T-cell (primary cell): ENCODE data around the gene SNRPD3. TPM values are rescaled to one million over a fixed set of nuclear protein-coding genes. Genes with fewer than 3 reads are reported as not detected.
A peak's percentile ranks its signal among the peaks of the same experiment; 100 is the strongest.
"Not testable (repeated sequence)": the region's sequence is repeated elsewhere in the genome, so short reads cannot be mapped to it uniquely, and the experiment has no call there.

Source experiments
- ATAC-seq, 4 experiments: fragments of 200-7000 bp in 3 of 4; fragments of 150-1000 bp in 1 of 4; cut with Tn5 transposase; replicated peaks in 1 of 4; 1 replicate in 3 of 4; 2 replicates in 1 of 4; pipeline ENCODE4 v1.10.0; 2021; ENCODE audit warnings: moderate library complexity in 3 of 4, mild to moderate bottlenecking in 2 of 4, moderate number of reproducible peaks in 1 of 4
- CTCF ChIA-PET, 2 donors: fragments of 300-600 bp; sonication (Branson Sonifier 250); formaldehyde crosslinking; loops; one replicate each; lab custom pipeline; 2022; ENCODE audit warnings: antibody characterized with exemption in 2 of 2; lab: Charles Lee
- POLR2A ChIA-PET, 2 donors: fragments of 300-600 bp; sonication (Branson Sonifier 250); formaldehyde crosslinking; loops; one replicate each; lab custom pipeline; 2022; ENCODE audit warnings: antibody characterized with exemption in 2 of 2; lab: Charles Lee
- DNase-seq, 35 experiments: peaks; one replicate each; pipeline versions ENCODE4 v3.0.0 to v3.0.0-alpha.2; 2013 to 2023
- H3K27ac ChIP-seq: one replicate; pipeline ENCODE4 v1.5.1; 2013; ENCODE audit warnings: low read length
- H3K27me3 ChIP-seq, 2 experiments: replicated peaks in 1 of 2; 1 replicate in 1 of 2; 2 replicates in 1 of 2; pipeline versions ENCODE4 v1.6.1 to v1.7.0; 2013; ENCODE audit warnings: low read length in 1 of 2, mixed read lengths in 1 of 2; ENCODE audit not compliant: control insufficient read depth in 2 of 2, insufficient read depth in 2 of 2; ENCODE audit errors: extremely low read depth in 1 of 2
- H3K36me3 ChIP-seq, 2 donors: 1 replicate in 1 of 2; 2 replicates in 1 of 2; pipeline versions ENCODE4 v1.6.1 to v1.7.0; 2013; ENCODE audit warnings: low read length in 1 of 2; ENCODE audit not compliant: control insufficient read depth in 2 of 2, insufficient read depth in 1 of 2; ENCODE audit errors: extremely low read depth in 1 of 2
- H3K4me1 ChIP-seq, 2 experiments: 1 replicate in 1 of 2; 2 replicates in 1 of 2; pipeline versions ENCODE4 v1.6.1 to v1.7.0; 2013; ENCODE audit warnings: low read length in 2 of 2, mixed read lengths in 1 of 2; ENCODE audit not compliant: insufficient read depth in 2 of 2, control insufficient read depth in 1 of 2; ENCODE audit errors: extremely low read depth in 1 of 2
- H3K4me3 ChIP-seq, 2 donors: 1 replicate in 1 of 2; 2 replicates in 1 of 2; pipeline versions ENCODE4 v1.5.1 to v1.7.0; 2013; ENCODE audit warnings: mild to moderate bottlenecking in 2 of 2, low read length in 1 of 2, moderate library complexity in 1 of 2; ENCODE audit not compliant: control insufficient read depth in 1 of 2; ENCODE audit errors: extremely low read depth in 1 of 2
- H3K9me3 ChIP-seq: 2 replicates; pipeline ENCODE4 v1.7.0; 2013
- H3K27ac Mint-ChIP-seq, 2 donors: one replicate each; pipeline ENCODE4 v1.8.0; 2020 to 2021; ENCODE audit warnings: mild to moderate bottlenecking in 2 of 2, mixed read lengths in 2 of 2
- H3K27me3 Mint-ChIP-seq, 2 donors: one replicate each; pipeline ENCODE4 v1.8.0; 2021 to 2022; ENCODE audit warnings: mixed read lengths in 2 of 2
- H3K36me3 Mint-ChIP-seq: one replicate; pipeline ENCODE4 v1.8.0; 2021; ENCODE audit warnings: mixed read lengths
- H3K4me1 Mint-ChIP-seq, 3 donors: one replicate each; pipeline ENCODE4 v1.8.0; 2020 to 2022; ENCODE audit warnings: mixed read lengths in 3 of 3, mild to moderate bottlenecking in 1 of 3
- H3K4me3 Mint-ChIP-seq, 3 donors: one replicate each; pipeline ENCODE4 v1.8.0; 2020 to 2022; ENCODE audit warnings: mild to moderate bottlenecking in 3 of 3, mixed read lengths in 3 of 3, moderate library complexity in 3 of 3
- H3K9me3 Mint-ChIP-seq, 3 donors: one replicate each; pipeline ENCODE4 v1.8.0; 2020 to 2022; ENCODE audit warnings: mixed read lengths in 3 of 3
- WGBS: methylation state at CpG from one replicate; pipeline ENCODE4 v1.1.5; 2013; ENCODE audit warnings: missing lambda C conversion rate; ENCODE audit not compliant: insufficient coverage; 5-methylcytosine and 5-hydroxymethylcytosine counted together
- total RNA-seq, 35 experiments: library from RNA in 6 of 35; stranded (reverse) in 6 of 35; fragments of 120-200 nt in 1 of 35; gene quantifications; one replicate each; pipeline versions ENCODE4 v1.2.1 to v1.2.4 and lab custom pipeline; 2013 to 2026

The SNRPD3 gene
- total RNA-seq, 5 donors from 2014 or later (not counting 1 experiment from before 2014, with no cell fraction given), result 36.5 to 80.2 (median 68.7) TPM

DNA sequence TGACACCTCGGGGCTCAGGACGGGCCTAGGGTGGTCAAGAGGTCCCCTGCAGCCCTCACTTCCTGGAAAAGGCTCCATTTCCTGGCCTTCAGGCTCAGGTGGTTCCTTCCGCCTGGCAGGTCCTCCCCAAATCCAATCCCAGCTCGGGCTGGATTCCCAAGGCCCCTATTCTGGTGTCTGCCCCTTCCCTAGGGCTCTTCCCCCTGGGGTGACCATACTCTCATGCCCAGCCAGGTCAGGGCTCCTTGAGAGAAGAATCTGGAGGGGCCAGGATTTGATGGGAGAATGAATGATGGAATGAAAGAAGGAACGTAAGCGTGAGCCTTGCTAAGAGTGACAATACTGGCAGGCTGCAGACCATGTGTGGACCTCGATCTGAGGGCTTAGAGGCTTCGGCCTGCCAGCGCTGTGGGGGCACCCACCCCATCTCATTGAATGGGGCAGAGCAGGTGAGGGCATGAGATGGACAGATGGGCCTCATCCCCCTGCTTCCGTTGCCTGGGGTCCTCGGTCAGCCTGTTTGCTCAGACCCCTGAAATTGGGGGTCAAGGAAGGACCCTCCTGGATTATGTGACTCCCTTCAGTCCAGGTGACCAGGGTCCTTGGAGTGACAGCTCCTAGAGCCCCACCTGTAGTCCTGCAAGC lies 46.4 kb downstream of the SNRPD3 start:
- ATAC-seq, H3K27ac ChIP-seq, DNase-seq, H3K27me3 ChIP-seq, H3K4me3 Mint-ChIP-seq, H3K9me3 ChIP-seq, H3K36me3 Mint-ChIP-seq, H3K27me3 Mint-ChIP-seq, POLR2A ChIA-PET, CTCF ChIA-PET, H3K9me3 Mint-ChIP-seq, H3K36me3 ChIP-seq, H3K4me3 ChIP-seq: not testable (repeated sequence)
- peaks cover 10 to 34% of the 10 kb centered on the region in 2 experiments for H3K4me1 ChIP-seq
- Mint-ChIP-seq H3K4me1 (peaks cover 19 to 28% (median 22%) of the 10 kb centered on the region in 3 donors), H3K27ac (peak overlapping the region in 1 of 2 donors; percentile 11)
- WGBS, result 88% methylated on average over 7 of the region's 11 CpGs

DNA sequence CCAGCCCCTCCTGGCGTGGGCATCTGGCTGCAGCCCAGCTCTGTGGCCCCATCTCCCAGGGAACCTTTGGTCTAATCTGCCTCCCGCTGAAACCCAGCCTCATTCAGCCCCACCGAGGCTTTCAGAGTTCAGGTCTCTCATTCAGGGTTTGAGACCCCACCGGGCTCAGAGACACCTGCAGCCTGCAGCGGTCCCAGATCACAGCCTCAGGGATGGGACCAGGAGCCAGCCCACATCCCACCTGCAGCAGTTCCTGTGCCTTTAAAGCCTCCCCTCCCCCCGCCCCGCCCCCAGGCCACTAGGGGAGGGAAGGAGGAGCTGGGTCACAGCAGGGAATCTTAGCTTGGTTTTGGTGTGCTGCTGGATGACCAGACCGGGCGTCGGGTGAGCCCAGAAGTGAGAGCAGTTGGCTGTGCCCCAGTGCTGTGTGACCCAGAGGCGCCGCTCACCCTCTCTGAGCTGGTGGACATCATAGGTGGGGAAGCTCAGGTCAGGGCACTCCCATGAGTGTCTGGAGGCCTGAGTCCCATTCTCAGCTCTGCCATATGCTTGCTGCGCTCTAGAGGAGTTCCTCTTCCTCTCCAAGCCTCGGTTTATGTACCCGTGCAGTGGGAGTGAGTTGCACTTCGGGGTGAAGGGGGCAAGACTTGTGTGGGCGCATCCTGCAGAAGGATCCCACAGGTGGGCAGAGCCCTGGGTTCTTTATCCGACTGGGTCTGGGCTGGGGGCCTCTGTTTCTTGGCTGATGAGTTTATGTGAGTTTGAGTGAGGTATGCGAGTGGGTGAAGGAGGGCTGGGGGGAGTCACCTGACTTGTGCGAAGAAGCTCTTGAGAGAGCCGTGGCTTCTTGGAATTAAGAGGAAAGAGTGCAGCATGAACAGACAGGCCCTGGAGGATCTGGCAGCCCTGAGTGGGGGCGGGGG lies 47.3 kb downstream of the SNRPD3 start, which contains the start of gene GGT1:
Gene GGT1 (plus strand): TSS at position 347 of the 923 bp plus-strand sequence. CDS start 7,889 bp downstream, outside the sequence.
- H3K36me3 ChIP-seq, H3K27ac ChIP-seq, H3K4me3 ChIP-seq, CTCF ChIA-PET, H3K27me3 Mint-ChIP-seq, POLR2A ChIA-PET, H3K27me3 ChIP-seq, H3K9me3 ChIP-seq, DNase-seq, H3K9me3 Mint-ChIP-seq, H3K36me3 Mint-ChIP-seq, ATAC-seq: not testable (repeated sequence)
- WGBS, result 63% methylated on average over 3 of the region's 22 CpGs
- peak within 1 kb of the TSS; percentile 25 to 48 (median 39) for H3K4me3 Mint-ChIP-seq
- peaks cover 11 to 43% of the 10 kb centered on the region in 2 experiments for H3K4me1 ChIP-seq
- H3K4me1 Mint-ChIP-seq, result peaks cover 25 to 34% (median 27%) of the 10 kb centered on the region in 3 donors
- H3K27ac Mint-ChIP-seq, result peak within 1 kb of the TSS; percentile 62 to 81

DNA sequence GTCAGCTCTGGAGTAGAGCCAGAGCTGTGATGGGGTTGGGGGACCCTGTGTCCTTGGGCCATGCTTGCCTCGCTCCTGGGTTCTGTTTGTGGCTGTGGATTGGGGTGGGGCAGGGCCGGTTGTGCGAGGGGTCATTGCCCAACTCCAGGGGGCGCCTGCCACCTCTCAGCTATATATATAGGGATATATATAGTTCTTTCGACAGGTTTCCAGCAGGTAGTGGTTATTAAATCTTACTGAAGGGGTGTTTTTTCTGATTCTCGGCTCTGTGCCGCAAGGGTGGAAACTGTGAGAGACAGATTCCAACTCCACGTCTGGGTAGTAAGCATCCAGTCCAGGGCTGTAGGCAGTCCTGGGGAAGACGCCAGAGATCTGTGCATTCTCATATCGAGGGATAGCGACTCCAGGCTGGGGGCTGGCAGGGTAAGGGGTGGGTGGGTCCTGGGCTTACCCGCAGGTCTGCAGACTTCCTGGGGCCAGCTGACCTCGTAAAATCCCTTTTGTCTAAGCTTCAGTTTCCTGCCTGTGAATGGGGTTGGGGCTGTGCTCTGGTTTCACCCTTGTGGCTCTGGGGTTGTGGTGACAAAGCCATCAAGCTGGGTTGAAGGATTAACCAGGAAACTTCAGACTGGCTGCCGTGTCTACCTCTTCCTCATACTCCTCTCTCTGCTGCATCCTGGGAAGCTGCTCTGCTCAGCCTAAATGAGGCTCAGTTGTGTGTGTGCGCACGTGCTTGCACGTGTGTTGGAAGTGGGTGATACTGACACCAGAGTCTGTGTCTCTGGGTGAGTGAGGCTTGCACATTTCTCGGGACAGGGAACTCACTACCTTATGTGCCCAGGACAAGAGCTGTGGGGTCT lies 48.2 kb downstream of the SNRPD3 start:
- POLR2A ChIA-PET, result not testable (repeated sequence)

DNA sequence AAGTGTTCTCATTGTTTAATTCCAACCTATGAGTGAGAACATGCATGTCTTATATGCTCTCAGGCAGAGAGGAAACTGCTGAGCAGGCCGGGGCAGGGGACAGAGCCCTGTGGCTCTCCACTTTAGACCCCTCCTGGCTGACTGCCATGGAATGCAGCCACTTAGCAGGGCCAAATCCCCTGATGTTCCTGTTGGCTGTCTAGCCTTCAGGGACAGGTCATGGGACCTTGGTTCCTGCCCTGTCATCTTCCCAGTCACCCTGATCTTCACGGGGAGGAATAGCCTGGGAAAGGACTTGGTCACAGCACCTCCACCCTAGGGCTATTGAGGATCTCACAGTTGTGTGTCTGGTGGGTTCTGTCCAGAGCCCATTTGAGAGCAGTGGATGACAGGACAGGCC lies 50.5 kb downstream of the SNRPD3 start:
- POLR2A ChIA-PET, H3K27me3 ChIP-seq, H3K4me3 ChIP-seq, DNase-seq, H3K36me3 ChIP-seq, ATAC-seq, H3K27ac ChIP-seq, H3K4me3 Mint-ChIP-seq, H3K9me3 ChIP-seq, CTCF ChIA-PET, H3K9me3 Mint-ChIP-seq, H3K36me3 Mint-ChIP-seq, H3K27me3 Mint-ChIP-seq: not testable (repeated sequence)
- H3K4me1 Mint-ChIP-seq, result peaks cover 24 to 41% (median 28%) of the 10 kb centered on the region in 3 donors
- peak overlapping the region in 1 of 2 donors; percentile 28 for H3K27ac Mint-ChIP-seq
- peaks cover 11 to 44% of the 10 kb centered on the region in 2 experiments for H3K4me1 ChIP-seq
- 83% methylated on average over 1 of the region's 2 CpGs for WGBS

More for the DNA sequence above, 48.2 kb downstream of the SNRPD3 start:
- CTCF ChIA-PET, H3K4me3 ChIP-seq, H3K27ac ChIP-seq, H3K36me3 Mint-ChIP-seq, H3K9me3 Mint-ChIP-seq, H3K27me3 ChIP-seq, H3K36me3 ChIP-seq, H3K27me3 Mint-ChIP-seq, H3K9me3 ChIP-seq: not testable (repeated sequence)
- Mint-ChIP-seq H3K27ac (peak overlapping the region; percentile 62 to 81), H3K4me3 (peak overlapping the region; percentile 25 to 48 (median 39)), H3K4me1 (peaks cover 25 to 42% (median 29%) of the 10 kb centered on the region in 3 donors)
- WGBS, result 22% methylated on average over 4 of the region's 18 CpGs
- DNase-seq (peak in 5 of 35 experiments; percentile 6 to 16 (median 11)), ATAC-seq (peak; percentile 41 to 66 (median 52))
- H3K4me1 ChIP-seq, result peaks cover 13 to 48% of the 10 kb centered on the region in 2 experiments

DNA sequence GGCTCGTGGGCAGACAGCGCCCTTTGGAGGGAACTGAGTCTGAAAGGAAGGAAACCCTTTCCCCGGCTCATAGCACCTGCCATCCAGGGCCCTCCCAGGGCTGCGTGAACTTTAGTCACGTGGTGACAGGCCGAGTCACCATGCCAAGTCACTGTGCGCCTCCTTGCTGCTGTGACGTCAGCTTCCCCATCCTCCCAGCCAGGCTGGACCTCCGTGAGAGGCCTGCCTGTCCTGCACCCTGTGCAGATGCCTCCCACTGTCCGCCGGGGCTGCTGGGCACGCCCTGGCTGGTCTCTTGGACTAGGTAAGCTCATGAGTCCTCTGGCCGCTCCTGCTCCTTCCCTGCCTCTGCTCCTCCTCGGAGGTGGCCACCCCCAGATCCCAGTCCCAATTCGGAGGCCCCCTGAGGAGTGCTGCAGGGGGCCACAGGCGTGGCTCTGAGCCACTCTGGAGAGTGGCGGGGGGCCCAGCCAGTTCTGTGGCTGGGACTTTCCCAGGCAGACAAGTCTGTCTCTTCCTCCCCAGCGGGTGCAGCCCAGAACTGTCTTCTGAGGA lies 51.7 kb downstream of the SNRPD3 start:
- POLR2A ChIA-PET, H3K9me3 Mint-ChIP-seq, H3K27me3 ChIP-seq, H3K36me3 ChIP-seq, CTCF ChIA-PET, H3K9me3 ChIP-seq, H3K36me3 Mint-ChIP-seq, H3K27me3 Mint-ChIP-seq: not testable (repeated sequence)
- H3K27ac Mint-ChIP-seq, result peak overlapping the region; percentile 91 to 95
- peak overlapping the region; percentile 78 to 87 (median 80) for H3K4me3 Mint-ChIP-seq
- H3K4me1 Mint-ChIP-seq, result peaks cover 20 to 34% (median 25%) of the 10 kb centered on the region in 3 donors
- 32% methylated on average over 16 of the region's 18 CpGs for WGBS
- ATAC-seq (peak; percentile 69 to 75 (median 71)), DNase-seq (peak in 28 of 35 experiments; percentile 11 to 61 (median 25))
- Histone ChIP-seq H3K27ac (peak overlapping the region; percentile 73), H3K4me1 (peaks cover 9 to 37% of the 10 kb centered on the region in 2 experiments), H3K4me3 (peak overlapping the region in 1 of 2 donors; percentile 41)
